ENCODE data around the gene LCN10. TPM values are rescaled to one million over a fixed set of nuclear protein-coding genes. Genes with fewer than 3 reads are reported as not detected.
A peak's percentile ranks its signal among the peaks of the same experiment; 100 is the strongest.

LCN10 gene
- total and polyA plus RNA-seq, 2 of the 13 experiments (the other 11 are each of a cell fraction or from before 2014, with no cell fraction given) = 0.53 to 0.61 TPM

DNA sequence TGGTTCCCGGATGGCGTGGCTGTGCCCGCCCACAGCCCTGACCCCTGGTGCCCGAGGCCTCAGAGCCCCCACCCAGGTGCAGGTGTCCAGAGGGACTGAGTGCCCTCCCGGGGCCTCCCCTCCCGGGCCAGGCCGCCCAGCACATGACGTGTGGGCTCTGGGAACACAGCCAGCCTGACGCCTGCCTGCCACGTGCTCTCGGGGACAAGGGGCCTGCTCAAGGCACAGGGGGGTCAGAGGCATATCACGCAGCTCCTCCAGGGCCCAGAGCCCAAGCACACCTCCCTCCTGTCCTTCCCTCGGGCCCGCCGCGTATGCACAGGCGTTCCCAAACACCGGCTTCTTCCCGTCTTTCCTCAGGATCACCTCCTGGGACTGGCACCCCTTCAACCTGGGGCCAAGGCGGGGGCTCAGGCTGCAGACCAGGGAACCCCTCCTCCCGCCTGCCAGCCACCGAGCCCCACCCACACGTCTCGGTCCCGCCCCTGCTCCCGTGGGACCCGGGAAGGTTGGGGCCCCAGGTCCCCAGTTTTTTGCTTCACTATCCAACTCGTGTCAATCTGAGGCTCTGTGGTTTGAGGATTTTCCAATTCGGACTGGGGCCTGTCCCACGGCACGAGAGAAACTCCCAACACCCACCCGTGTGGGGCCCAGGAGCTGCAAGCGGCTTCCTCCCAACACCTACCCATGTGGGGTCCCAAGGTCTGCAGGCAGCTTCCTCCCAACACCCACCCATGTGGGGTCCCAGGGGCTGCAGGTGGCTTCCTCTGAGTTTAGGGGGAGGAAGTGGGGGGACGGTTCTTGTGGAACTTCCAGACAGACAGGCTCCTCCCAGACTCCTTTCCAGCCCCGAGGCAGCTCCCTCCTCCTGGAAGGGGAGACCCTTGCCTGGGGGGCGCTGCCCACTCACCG is 1.5 kb downstream of the LCN10 start (continued):
- TF ChIP-seq ZNF20 (CRISPR knock-in tag; IDR thresholded peaks at IDR 0.05) = no peak
- no peak for TF ChIP-seq ZNF501 (CRISPR knock-in tag; IDR thresholded peaks at IDR 0.05)
- no peak for TF ChIP-seq ZBTB38 (CRISPR knock-in tag; IDR thresholded peaks at IDR 0.05)
- no peak; the same call in 1 of the 2 replicates for TF ChIP-seq IRF9 (CRISPR knock-in tag; IDR thresholded peaks at IDR 0.05; ENCODE audit: borderline replicate concordance)
- TF ChIP-seq XBP1 (CRISPR knock-in tag; IDR thresholded peaks at IDR 0.05) = no peak
- no peak for TF ChIP-seq ZNF460 (CRISPR knock-in tag; IDR thresholded peaks at IDR 0.05; ENCODE audit: borderline replicate concordance)
- TF ChIP-seq, protein P1, sequence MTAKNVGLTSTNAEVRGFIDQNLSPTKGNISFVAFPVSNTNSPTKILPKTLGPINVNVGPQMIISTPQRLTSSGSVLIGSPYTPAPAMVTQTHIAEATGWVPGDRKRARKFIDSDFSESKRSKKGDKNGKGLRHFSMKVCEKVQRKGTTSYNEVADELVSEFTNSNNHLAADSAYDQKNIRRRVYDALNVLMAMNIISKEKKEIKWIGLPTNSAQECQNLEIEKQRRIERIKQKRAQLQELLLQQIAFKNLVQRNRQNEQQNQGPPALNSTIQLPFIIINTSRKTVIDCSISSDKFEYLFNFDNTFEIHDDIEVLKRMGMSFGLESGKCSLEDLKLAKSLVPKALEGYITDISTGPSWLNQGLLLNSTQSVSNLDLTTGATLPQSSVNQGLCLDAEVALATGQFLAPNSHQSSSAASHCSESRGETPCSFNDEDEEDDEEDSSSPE (CRISPR knock-in tag; IDR thresholded peaks at IDR 0.05) = no peak
- no peak for TF ChIP-seq CEBPG (CRISPR knock-in tag; IDR thresholded peaks at IDR 0.05)
- TF ChIP-seq SMAD1 (CRISPR knock-in tag; IDR thresholded peaks at IDR 0.05; ENCODE audit: borderline replicate concordance, low read depth) = no peak
- no peak for TF ChIP-seq ZNF629 (CRISPR knock-in tag; conservative IDR thresholded peaks at IDR 0.05)
- no peak for TF ChIP-seq ZNF543 (CRISPR knock-in tag; IDR thresholded peaks at IDR 0.05)
- no peak for TF ChIP-seq RBM22 (optimal IDR thresholded peaks at IDR 0.05; ENCODE audit: low read length)
- TF ChIP-seq ZFP36 (IDR thresholded peaks at IDR 0.05; ENCODE audit: borderline replicate concordance, low read depth, low read length, partially characterized antibody) = no peak
- TF ChIP-seq KLF16 (CRISPR knock-in tag; IDR thresholded peaks at IDR 0.05) = peak in 1 of 2 experiments; percentile 72; a peak in 2 of 4 replicates
- TF ChIP-seq, protein P2, sequence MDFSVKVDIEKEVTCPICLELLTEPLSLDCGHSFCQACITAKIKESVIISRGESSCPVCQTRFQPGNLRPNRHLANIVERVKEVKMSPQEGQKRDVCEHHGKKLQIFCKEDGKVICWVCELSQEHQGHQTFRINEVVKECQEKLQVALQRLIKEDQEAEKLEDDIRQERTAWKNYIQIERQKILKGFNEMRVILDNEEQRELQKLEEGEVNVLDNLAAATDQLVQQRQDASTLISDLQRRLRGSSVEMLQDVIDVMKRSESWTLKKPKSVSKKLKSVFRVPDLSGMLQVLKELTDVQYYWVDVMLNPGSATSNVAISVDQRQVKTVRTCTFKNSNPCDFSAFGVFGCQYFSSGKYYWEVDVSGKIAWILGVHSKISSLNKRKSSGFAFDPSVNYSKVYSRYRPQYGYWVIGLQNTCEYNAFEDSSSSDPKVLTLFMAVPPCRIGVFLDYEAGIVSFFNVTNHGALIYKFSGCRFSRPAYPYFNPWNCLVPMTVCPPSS (IDR thresholded peaks at IDR 0.05) = no peak
- TF ChIP-seq ATAD3A (CRISPR knock-in tag; IDR thresholded peaks at IDR 0.05) = no peak
- no peak for TF ChIP-seq HNF1A (IDR thresholded peaks at IDR 0.05; ENCODE audit: low read depth)
- TF ChIP-seq HNF1A (CRISPR knock-in tag; IDR thresholded peaks at IDR 0.05; ENCODE audit: borderline replicate concordance) = no peak
- TF ChIP-seq ZBTB44 (CRISPR knock-in tag; IDR thresholded peaks at IDR 0.05) = no peak
- TF ChIP-seq POGZ (CRISPR knock-in tag; IDR thresholded peaks at IDR 0.05) = no peak
- TF ChIP-seq THAP11 (CRISPR knock-in tag; IDR thresholded peaks at IDR 0.05) = peak; percentile 61
